ENCODE results near the gene KRT74. TPM values are rescaled to one million over a fixed set of nuclear protein-coding genes. Genes with fewer than 3 reads are reported as not detected.

Gene KRT74
- total RNA-seq, 1 experiment from 2014 or later: not detected

DNA sequence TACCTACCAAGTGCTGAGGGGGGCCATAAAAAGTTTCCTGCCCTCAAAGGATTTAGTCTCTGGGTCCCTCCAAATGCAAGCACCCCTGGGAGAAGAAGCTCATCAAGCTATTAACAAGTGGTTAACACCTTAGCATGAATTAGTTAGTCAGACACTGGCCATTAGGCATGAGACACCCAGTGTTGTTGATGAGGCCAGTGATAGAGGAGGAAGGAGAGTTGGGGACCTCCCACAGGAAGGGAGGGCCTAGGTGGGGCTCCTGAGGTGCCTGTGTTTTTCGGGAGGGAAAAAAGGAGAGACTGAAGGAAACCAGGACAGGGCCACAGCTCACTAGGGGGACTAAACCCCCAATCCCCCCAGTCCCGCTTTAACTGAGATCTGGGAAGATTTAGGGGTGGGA, 16.2 kb downstream of the KRT74 start:
- no peak overlapping the region for H3K27ac Mint-ChIP-seq

More for the DNA sequence above, 16.2 kb downstream of the KRT74 start:
- POLR2A ChIA-PET: no interaction called here
- ATAC-seq (no peak), DNase-seq (ENCODE audit: low spot score) (no peak)
- H3K36me3 Mint-ChIP-seq: no peaks in the 10 kb centered on the region
- peaks cover 2% of the 10 kb centered on the region; the same call in 1 of the 2 replicates for H3K27me3 Mint-ChIP-seq (ENCODE audit: low read depth)
- H3K4me1 Mint-ChIP-seq: no peaks in the 10 kb centered on the region
- H3K4me3 Mint-ChIP-seq: no peak overlapping the region
- CTCF ChIA-PET: interaction anchor here (0.6 kb wide), 1 partner anchor 432 kb away, joined by 4 read pairs; no protein-coding TSS in a partner anchor
- TF ChIP-seq, protein P1, sequence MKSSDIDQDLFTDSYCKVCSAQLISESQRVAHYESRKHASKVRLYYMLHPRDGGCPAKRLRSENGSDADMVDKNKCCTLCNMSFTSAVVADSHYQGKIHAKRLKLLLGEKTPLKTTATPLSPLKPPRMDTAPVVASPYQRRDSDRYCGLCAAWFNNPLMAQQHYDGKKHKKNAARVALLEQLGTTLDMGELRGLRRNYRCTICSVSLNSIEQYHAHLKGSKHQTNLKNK (CRISPR knock-in tag; IDR thresholded peaks at IDR 0.05): no peak
- TF ChIP-seq IRF2 (CRISPR knock-in tag; IDR thresholded peaks at IDR 0.05; ENCODE audit: borderline replicate concordance, low read depth) (no peak), NFE2L1 (CRISPR knock-in tag; IDR thresholded peaks at IDR 0.05) (no peak), JAZF1 (CRISPR knock-in tag; IDR thresholded peaks at IDR 0.05) (no peak), ELF4 (CRISPR knock-in tag; IDR thresholded peaks at IDR 0.05; ENCODE audit: low read depth) (no peak), HMGA2 (CRISPR knock-in tag; IDR thresholded peaks at IDR 0.05) (no peak), NFYB (CRISPR knock-in tag; conservative IDR thresholded peaks at IDR 0.05; ENCODE audit: low read depth) (no peak), FOXK1 (CRISPR knock-in tag; IDR thresholded peaks at IDR 0.05) (no peak), ZNF121 (CRISPR knock-in tag; IDR thresholded peaks at IDR 0.05) (no peak), ZNF263 (CRISPR knock-in tag; IDR thresholded peaks at IDR 0.05; ENCODE audit: low read depth) (no peak), MYBL2 (CRISPR knock-in tag; IDR thresholded peaks at IDR 0.05) (no peak), ESRRA (CRISPR knock-in tag; IDR thresholded peaks at IDR 0.05; ENCODE audit: borderline replicate concordance) (no peak), SOX15 (CRISPR knock-in tag; IDR thresholded peaks at IDR 0.05) (no peak)
- TF ChIP-seq, protein P2, sequence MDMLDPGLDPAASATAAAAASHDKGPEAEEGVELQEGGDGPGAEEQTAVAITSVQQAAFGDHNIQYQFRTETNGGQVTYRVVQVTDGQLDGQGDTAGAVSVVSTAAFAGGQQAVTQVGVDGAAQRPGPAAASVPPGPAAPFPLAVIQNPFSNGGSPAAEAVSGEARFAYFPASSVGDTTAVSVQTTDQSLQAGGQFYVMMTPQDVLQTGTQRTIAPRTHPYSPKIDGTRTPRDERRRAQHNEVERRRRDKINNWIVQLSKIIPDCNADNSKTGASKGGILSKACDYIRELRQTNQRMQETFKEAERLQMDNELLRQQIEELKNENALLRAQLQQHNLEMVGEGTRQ (CRISPR knock-in tag; IDR thresholded peaks at IDR 0.05): no peak
- TF ChIP-seq, protein P3, sequence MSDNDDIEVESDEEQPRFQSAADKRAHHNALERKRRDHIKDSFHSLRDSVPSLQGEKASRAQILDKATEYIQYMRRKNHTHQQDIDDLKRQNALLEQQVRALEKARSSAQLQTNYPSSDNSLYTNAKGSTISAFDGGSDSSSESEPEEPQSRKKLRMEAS (CRISPR knock-in tag; IDR thresholded peaks at IDR 0.05): no peak
- TF ChIP-seq, protein P4, sequence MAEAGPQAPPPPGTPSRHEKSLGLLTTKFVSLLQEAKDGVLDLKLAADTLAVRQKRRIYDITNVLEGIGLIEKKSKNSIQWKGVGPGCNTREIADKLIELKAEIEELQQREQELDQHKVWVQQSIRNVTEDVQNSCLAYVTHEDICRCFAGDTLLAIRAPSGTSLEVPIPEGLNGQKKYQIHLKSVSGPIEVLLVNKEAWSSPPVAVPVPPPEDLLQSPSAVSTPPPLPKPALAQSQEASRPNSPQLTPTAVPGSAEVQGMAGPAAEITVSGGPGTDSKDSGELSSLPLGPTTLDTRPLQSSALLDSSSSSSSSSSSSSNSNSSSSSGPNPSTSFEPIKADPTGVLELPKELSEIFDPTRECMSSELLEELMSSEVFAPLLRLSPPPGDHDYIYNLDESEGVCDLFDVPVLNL (CRISPR knock-in tag; IDR thresholded peaks at IDR 0.05; ENCODE audit: borderline replicate concordance, low read depth): no peak
- TF ChIP-seq, protein P5, sequence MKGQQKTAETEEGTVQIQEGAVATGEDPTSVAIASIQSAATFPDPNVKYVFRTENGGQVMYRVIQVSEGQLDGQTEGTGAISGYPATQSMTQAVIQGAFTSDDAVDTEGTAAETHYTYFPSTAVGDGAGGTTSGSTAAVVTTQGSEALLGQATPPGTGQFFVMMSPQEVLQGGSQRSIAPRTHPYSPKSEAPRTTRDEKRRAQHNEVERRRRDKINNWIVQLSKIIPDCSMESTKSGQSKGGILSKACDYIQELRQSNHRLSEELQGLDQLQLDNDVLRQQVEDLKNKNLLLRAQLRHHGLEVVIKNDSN (CRISPR knock-in tag; IDR thresholded peaks at IDR 0.05): no peak
- TF ChIP-seq, protein P6, sequence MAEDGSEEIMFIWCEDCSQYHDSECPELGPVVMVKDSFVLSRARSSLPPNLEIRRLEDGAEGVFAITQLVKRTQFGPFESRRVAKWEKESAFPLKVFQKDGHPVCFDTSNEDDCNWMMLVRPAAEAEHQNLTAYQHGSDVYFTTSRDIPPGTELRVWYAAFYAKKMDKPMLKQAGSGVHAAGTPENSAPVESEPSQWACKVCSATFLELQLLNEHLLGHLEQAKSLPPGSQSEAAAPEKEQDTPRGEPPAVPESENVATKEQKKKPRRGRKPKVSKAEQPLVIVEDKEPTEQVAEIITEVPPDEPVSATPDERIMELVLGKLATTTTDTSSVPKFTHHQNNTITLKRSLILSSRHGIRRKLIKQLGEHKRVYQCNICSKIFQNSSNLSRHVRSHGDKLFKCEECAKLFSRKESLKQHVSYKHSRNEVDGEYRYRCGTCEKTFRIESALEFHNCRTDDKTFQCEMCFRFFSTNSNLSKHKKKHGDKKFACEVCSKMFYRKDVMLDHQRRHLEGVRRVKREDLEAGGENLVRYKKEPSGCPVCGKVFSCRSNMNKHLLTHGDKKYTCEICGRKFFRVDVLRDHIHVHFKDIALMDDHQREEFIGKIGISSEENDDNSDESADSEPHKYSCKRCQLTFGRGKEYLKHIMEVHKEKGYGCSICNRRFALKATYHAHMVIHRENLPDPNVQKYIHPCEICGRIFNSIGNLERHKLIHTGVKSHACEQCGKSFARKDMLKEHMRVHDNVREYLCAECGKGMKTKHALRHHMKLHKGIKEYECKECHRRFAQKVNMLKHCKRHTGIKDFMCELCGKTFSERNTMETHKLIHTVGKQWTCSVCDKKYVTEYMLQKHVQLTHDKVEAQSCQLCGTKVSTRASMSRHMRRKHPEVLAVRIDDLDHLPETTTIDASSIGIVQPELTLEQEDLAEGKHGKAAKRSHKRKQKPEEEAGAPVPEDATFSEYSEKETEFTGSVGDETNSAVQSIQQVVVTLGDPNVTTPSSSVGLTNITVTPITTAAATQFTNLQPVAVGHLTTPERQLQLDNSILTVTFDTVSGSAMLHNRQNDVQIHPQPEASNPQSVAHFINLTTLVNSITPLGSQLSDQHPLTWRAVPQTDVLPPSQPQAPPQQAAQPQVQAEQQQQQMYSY (CRISPR knock-in tag; IDR thresholded peaks at IDR 0.05): no peak
- TF ChIP-seq, protein P7, sequence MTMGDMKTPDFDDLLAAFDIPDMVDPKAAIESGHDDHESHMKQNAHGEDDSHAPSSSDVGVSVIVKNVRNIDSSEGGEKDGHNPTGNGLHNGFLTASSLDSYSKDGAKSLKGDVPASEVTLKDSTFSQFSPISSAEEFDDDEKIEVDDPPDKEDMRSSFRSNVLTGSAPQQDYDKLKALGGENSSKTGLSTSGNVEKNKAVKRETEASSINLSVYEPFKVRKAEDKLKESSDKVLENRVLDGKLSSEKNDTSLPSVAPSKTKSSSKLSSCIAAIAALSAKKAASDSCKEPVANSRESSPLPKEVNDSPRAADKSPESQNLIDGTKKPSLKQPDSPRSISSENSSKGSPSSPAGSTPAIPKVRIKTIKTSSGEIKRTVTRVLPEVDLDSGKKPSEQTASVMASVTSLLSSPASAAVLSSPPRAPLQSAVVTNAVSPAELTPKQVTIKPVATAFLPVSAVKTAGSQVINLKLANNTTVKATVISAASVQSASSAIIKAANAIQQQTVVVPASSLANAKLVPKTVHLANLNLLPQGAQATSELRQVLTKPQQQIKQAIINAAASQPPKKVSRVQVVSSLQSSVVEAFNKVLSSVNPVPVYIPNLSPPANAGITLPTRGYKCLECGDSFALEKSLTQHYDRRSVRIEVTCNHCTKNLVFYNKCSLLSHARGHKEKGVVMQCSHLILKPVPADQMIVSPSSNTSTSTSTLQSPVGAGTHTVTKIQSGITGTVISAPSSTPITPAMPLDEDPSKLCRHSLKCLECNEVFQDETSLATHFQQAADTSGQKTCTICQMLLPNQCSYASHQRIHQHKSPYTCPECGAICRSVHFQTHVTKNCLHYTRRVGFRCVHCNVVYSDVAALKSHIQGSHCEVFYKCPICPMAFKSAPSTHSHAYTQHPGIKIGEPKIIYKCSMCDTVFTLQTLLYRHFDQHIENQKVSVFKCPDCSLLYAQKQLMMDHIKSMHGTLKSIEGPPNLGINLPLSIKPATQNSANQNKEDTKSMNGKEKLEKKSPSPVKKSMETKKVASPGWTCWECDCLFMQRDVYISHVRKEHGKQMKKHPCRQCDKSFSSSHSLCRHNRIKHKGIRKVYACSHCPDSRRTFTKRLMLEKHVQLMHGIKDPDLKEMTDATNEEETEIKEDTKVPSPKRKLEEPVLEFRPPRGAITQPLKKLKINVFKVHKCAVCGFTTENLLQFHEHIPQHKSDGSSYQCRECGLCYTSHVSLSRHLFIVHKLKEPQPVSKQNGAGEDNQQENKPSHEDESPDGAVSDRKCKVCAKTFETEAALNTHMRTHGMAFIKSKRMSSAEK (CRISPR knock-in tag; IDR thresholded peaks at IDR 0.05; ENCODE audit: borderline replicate concordance): no peak
- TF ChIP-seq, protein P8, sequence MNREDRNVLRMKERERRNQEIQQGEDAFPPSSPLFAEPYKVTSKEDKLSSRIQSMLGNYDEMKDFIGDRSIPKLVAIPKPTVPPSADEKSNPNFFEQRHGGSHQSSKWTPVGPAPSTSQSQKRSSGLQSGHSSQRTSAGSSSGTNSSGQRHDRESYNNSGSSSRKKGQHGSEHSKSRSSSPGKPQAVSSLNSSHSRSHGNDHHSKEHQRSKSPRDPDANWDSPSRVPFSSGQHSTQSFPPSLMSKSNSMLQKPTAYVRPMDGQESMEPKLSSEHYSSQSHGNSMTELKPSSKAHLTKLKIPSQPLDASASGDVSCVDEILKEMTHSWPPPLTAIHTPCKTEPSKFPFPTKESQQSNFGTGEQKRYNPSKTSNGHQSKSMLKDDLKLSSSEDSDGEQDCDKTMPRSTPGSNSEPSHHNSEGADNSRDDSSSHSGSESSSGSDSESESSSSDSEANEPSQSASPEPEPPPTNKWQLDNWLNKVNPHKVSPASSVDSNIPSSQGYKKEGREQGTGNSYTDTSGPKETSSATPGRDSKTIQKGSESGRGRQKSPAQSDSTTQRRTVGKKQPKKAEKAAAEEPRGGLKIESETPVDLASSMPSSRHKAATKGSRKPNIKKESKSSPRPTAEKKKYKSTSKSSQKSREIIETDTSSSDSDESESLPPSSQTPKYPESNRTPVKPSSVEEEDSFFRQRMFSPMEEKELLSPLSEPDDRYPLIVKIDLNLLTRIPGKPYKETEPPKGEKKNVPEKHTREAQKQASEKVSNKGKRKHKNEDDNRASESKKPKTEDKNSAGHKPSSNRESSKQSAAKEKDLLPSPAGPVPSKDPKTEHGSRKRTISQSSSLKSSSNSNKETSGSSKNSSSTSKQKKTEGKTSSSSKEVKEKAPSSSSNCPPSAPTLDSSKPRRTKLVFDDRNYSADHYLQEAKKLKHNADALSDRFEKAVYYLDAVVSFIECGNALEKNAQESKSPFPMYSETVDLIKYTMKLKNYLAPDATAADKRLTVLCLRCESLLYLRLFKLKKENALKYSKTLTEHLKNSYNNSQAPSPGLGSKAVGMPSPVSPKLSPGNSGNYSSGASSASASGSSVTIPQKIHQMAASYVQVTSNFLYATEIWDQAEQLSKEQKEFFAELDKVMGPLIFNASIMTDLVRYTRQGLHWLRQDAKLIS (CRISPR knock-in tag; IDR thresholded peaks at IDR 0.05; ENCODE audit: borderline replicate concordance): no peak
- no peaks in the 10 kb centered on the region for H3K9me3 Mint-ChIP-seq
